HepG2 (cell line): ENCODE measurements around the gene MX2. TPM values are rescaled to one million over a fixed set of nuclear protein-coding genes. Genes with fewer than 3 reads are reported as not detected.

ENCODE experiments used
- ATAC-seq: fragments of 200-7000 bp; cut with Tn5 transposase; 3 replicates; pipeline ENCODE4 v1.9.1; 2020; ENCODE audit warnings: mild to moderate bottlenecking, moderate library complexity
- BruUV-seq: library from RNA; stranded (reverse); fragments of 400-500 nt; replicated peaks from 2 replicates; lab custom pipeline; 2021; lab: Mats Ljungman, UMichigan
- CTCF ChIA-PET: fragments of 300-600 bp; formaldehyde crosslinking; extraction: SDS; loops from one replicate; lab custom pipeline; 2021; ENCODE audit warnings: low total read pairs, inconsistent platforms, low intra/inter-chr PET ratio; lab: Yijun Ruan, JAX
- POLR2A ChIA-PET: fragments of 350-600 bp; sonication (Branson Sonifier 250); formaldehyde crosslinking; loops from one replicate; lab custom pipeline; 2020; ENCODE audit warnings: antibody characterized with exemption, inconsistent platforms; lab: Yijun Ruan, JAX
- DNase-seq: peaks from one replicate; pipeline ENCODE4 v3.0.0-alpha.2; 2015; ENCODE audit warnings: low spot score
- FAIRE-seq: peaks from 3 replicates; lab custom pipeline; 2011; peaks lifted over from hg19 to GRCh38; lab: Jason Lieb, UNC
- H2AFZ ChIP-seq: one replicate; pipeline ENCODE4 v1.6.1; 2011; ENCODE audit warnings: low read length, inconsistent platforms
- H3K27ac ChIP-seq: fragments of 300-600 bp; 3 replicates; pipeline ENCODE4 v1.8.0; 2011; ENCODE audit warnings: mixed run types, mild to moderate bottlenecking, mixed read lengths, low read length, inconsistent platforms; ENCODE audit not compliant: insufficient read depth; ENCODE audit errors: extremely low read length
- H3K27me3 ChIP-seq, 2 experiments: fragments of 200-600 bp in 1 of 2; 2 replicates in 1 of 2; 3 replicates in 1 of 2; pipeline versions ENCODE4 v1.6.0 to v1.8.0; 2011; ENCODE audit warnings: low read length in 2 of 2, mild to moderate bottlenecking in 2 of 2, moderate library complexity in 2 of 2, inconsistent platforms in 1 of 2; ENCODE audit not compliant: insufficient read depth in 2 of 2, control insufficient read depth in 1 of 2
- H3K36me3 ChIP-seq, 2 experiments: fragments of 200-600 bp in 1 of 2; replicated peaks in 1 of 2; 2 replicates in 1 of 2; 3 replicates in 1 of 2; pipeline versions ENCODE4 v1.5.1 to v1.8.0; 2011; ENCODE audit warnings: low read length in 2 of 2, inconsistent platforms in 1 of 2; ENCODE audit not compliant: insufficient read depth in 2 of 2, control insufficient read depth in 1 of 2
- H3K4me1 ChIP-seq: 2 replicates; pipeline ENCODE4 v1.5.1; 2012; ENCODE audit warnings: low read length, inconsistent platforms; ENCODE audit not compliant: insufficient read depth
- H3K4me2 ChIP-seq: 2 replicates; pipeline ENCODE4 v1.6.0; 2011; ENCODE audit warnings: low read depth, low read length, inconsistent platforms
- H3K4me3 ChIP-seq, 3 experiments: fragments of 200-600 bp in 1 of 3; sonication (generic), shearing (Covaris generic) in 1 of 3; replicated peaks in 1 of 3; 2 replicates each; pipeline ENCODE4 v1.5.1; 2011 to 2016; ENCODE audit warnings: low read length in 3 of 3, inconsistent platforms in 2 of 3, low read depth in 2 of 3, mild to moderate bottlenecking in 2 of 3, control low read depth in 1 of 3, mixed read lengths in 1 of 3; ENCODE audit not compliant: insufficient read depth in 1 of 3
- H3K79me2 ChIP-seq: one replicate; pipeline ENCODE4 v1.6.1; 2011; ENCODE audit warnings: low read length, inconsistent platforms; ENCODE audit not compliant: insufficient read depth
- H3K9ac ChIP-seq: 2 replicates; pipeline ENCODE4 v1.6.0; 2011; ENCODE audit warnings: mild to moderate bottlenecking, low read depth, low read length, inconsistent platforms; ENCODE audit not compliant: insufficient read depth
- H3K9me3 ChIP-seq: 2 replicates; pipeline ENCODE4 v1.5.1; 2012; ENCODE audit warnings: mild to moderate bottlenecking, low read length
- H4K20me1 ChIP-seq: 2 replicates; pipeline ENCODE4 v1.6.0; 2011; ENCODE audit warnings: inconsistent platforms, mild to moderate bottlenecking, low read length, moderate library complexity; ENCODE audit not compliant: insufficient read depth
- CHD2 ChIP-seq: IDR thresholded peaks from 2 replicates; pipeline ENCODE4 v1.6.1; 2011; ENCODE audit warnings: low read depth, low read length, improper control_type of control experiment
- ETV5 ChIP-seq: IDR thresholded peaks from 2 replicates; pipeline ENCODE4 v1.6.1; 2018; ENCODE audit warnings: missing biosample characterization, missing genetic modification reagents, inconsistent platforms, borderline replicate concordance
- FOXO1 ChIP-seq: sonication (generic); formaldehyde crosslinking; IDR thresholded peaks from 2 replicates; pipeline ENCODE4 v1.4.0; 2020; ENCODE audit warnings: missing genetic modification reagents
- JUN ChIP-seq: sonication (generic); formaldehyde crosslinking; IDR thresholded peaks from 2 replicates; pipeline ENCODE4 v1.4.0; 2020; ENCODE audit warnings: mild to moderate bottlenecking, missing genetic modification reagents
- KDM6A ChIP-seq: IDR thresholded peaks from 2 replicates; pipeline ENCODE4 v1.6.1; 2016; ENCODE audit warnings: low read depth
- KLF9 ChIP-seq: IDR thresholded peaks from 2 replicates; pipeline ENCODE4 v1.6.1; 2016; ENCODE audit warnings: low read depth
- ZNF674 ChIP-seq: sonication (generic); formaldehyde crosslinking; IDR thresholded peaks from 2 replicates; pipeline ENCODE4 v1.5.0; 2020; ENCODE audit warnings: low read depth, mild to moderate bottlenecking, missing genetic modification reagents
- ZNF7 ChIP-seq: IDR thresholded peaks from 2 replicates; pipeline ENCODE4 v1.6.1; 2016; ENCODE audit warnings: missing biosample characterization, missing genetic modification reagents
- WGBS: methylation state at CpG from one replicate; pipeline ENCODE4 v1.1.6; 2017; ENCODE audit warnings: low lambda C conversion rate; 5-methylcytosine and 5-hydroxymethylcytosine counted together
- in situ Hi-C: cut with HindIII; loops from 2 replicates; pipeline ENCODE4 v1.10.0; 2017; ENCODE audit warnings: low pct_unique_long_range_greater_than_20kb; ENCODE audit not compliant: extremely low pct_ligation_motif_present
- intact Hi-C: fragments of 100-400 bp; cut with micrococcal nuclease; formaldehyde crosslinking; loops from one replicate; pipeline ENCODE4 v1.10.0; 2022; ENCODE audit not compliant: unreplicated experiment
- polyA plus RNA-seq, 8 experiments: library from polyadenylated mRNA; depleted of rRNA in 3 of 8; stranded (reverse) in 7 of 8; unstranded in 1 of 8; fragments of >200 nt; fragmentation: Illumina TruSeq in 4 of 8; extraction: Trizol in 4 of 8; gene quantifications; 2 replicates each; pipeline versions ENCODE4 v1.2.1 to v1.2.3, GENCODE V29; 2011 to 2016; ENCODE audit warnings: low read depth in 4 of 8, missing spikeins in 1 of 8, mixed read lengths in 1 of 8; ENCODE audit not compliant: insufficient read depth in 1 of 8
- total RNA-seq, 5 experiments: library from RNA; depleted of rRNA; stranded (reverse); fragments of >200 nt; fragmentation: Illumina TruSeq; extraction: Trizol; gene quantifications; 2 replicates each; pipeline ENCODE4 v1.2.3, GENCODE V29; 2016; ENCODE audit warnings: low read depth in 1 of 5
- TF ChIP-seq, protein P1 (sequence below): sonication (generic); formaldehyde crosslinking; IDR thresholded peaks from 2 replicates; pipeline ENCODE4 v1.8.0; 2022; ENCODE audit warnings: missing genetic modification reagents, mild to moderate bottlenecking, borderline replicate concordance
- TF ChIP-seq, protein P2 (sequence below), 2 experiments: fragments of 450-650 bp in 1 of 2; sonication (generic) in 1 of 2; formaldehyde crosslinking; IDR thresholded peaks; 2 replicates each; pipeline versions ENCODE4 v1.5.0 to v1.8.0; 2020 to 2022; ENCODE audit warnings: mild to moderate bottlenecking in 1 of 2, missing genetic modification reagents in 1 of 2
- TF ChIP-seq, protein P3 (sequence below): IDR thresholded peaks from 2 replicates; pipeline ENCODE4 v1.6.1; 2016; ENCODE audit warnings: low read depth, control low read depth
- TF ChIP-seq, protein P4 (sequence below): sonication (generic); formaldehyde crosslinking; conservative IDR thresholded peaks from 2 replicates; pipeline ENCODE4 v1.8.0; 2022; ENCODE audit warnings: low read depth, missing genetic modification reagents

MX2 gene
- total and polyA plus RNA-seq, 2 of the 13 experiments (the other 11 are each of a cell fraction or from before 2014, with no cell fraction given): 24.0 to 35.7 TPM

DNA sequence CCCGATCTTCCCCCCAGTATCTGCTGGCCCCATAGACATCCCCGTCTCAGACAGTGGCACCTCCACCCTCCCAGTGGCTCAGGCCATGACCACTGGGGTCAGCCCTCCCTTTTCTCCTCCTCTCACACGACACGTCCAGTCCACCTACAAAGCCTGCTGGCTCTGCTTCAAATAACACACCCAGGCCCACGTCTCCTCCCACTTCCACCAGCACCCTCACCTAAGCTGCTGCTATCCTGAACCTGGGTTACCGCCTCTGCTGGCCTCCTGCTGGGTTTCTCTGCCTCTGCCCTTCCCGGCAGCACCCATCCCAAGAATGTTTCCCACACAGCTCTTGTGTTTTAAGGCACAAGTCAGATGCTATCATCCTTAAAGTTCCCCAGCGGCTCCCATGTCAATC lies 26.0 kb downstream of the MX2 start:
- 91% methylated on average over 8 of the region's 8 CpGs for WGBS
- in situ Hi-C loops (no loop called here), intact Hi-C loops (no loop called here)
- CTCF ChIA-PET: no interaction called here
- H3K9ac ChIP-seq: no peak overlapping the region
- H3K4me2 ChIP-seq: no peak overlapping the region
- no peak overlapping the region for H2AFZ ChIP-seq
- H3K4me1 ChIP-seq: no peaks in the 10 kb centered on the region
- H3K27ac ChIP-seq: no peak overlapping the region
- H4K20me1 ChIP-seq: no peaks in the 10 kb centered on the region
- DNase-seq: no peak
- no peaks in the 10 kb centered on the region for H3K27me3 ChIP-seq
- FAIRE-seq: no peak
- no TSS peak for BruUV-seq
- ATAC-seq: no peak
- H3K4me3 ChIP-seq: no peak overlapping the region
- no peaks in the 10 kb centered on the region for H3K9me3 ChIP-seq
- TF ChIP-seq, protein P1, sequence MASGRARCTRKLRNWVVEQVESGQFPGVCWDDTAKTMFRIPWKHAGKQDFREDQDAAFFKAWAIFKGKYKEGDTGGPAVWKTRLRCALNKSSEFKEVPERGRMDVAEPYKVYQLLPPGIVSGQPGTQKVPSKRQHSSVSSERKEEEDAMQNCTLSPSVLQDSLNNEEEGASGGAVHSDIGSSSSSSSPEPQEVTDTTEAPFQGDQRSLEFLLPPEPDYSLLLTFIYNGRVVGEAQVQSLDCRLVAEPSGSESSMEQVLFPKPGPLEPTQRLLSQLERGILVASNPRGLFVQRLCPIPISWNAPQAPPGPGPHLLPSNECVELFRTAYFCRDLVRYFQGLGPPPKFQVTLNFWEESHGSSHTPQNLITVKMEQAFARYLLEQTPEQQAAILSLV (CRISPR knock-in tag): no peak
- TF ChIP-seq KDM6A (CRISPR knock-in tag) (no peak), ZNF674 (CRISPR knock-in tag) (no peak), CHD2 (no peak), KLF9 (CRISPR knock-in tag) (no peak), ETV5 (no peak), FOXO1 (CRISPR knock-in tag) (no peak), JUN (CRISPR knock-in tag) (no peak), ZNF7 (CRISPR knock-in tag) (no peak)
- TF ChIP-seq, protein P2, sequence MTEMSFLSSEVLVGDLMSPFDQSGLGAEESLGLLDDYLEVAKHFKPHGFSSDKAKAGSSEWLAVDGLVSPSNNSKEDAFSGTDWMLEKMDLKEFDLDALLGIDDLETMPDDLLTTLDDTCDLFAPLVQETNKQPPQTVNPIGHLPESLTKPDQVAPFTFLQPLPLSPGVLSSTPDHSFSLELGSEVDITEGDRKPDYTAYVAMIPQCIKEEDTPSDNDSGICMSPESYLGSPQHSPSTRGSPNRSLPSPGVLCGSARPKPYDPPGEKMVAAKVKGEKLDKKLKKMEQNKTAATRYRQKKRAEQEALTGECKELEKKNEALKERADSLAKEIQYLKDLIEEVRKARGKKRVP (CRISPR knock-in tag; IDR thresholded peaks at IDR 0.05): no peak
- TF ChIP-seq, protein P3, sequence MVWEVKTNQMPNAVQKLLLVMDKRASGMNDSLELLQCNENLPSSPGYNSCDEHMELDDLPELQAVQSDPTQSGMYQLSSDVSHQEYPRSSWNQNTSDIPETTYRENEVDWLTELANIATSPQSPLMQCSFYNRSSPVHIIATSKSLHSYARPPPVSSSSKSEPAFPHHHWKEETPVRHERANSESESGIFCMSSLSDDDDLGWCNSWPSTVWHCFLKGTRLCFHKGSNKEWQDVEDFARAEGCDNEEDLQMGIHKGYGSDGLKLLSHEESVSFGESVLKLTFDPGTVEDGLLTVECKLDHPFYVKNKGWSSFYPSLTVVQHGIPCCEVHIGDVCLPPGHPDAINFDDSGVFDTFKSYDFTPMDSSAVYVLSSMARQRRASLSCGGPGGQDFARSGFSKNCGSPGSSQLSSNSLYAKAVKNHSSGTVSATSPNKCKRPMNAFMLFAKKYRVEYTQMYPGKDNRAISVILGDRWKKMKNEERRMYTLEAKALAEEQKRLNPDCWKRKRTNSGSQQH (CRISPR knock-in tag): no peak
- TF ChIP-seq, protein P4, sequence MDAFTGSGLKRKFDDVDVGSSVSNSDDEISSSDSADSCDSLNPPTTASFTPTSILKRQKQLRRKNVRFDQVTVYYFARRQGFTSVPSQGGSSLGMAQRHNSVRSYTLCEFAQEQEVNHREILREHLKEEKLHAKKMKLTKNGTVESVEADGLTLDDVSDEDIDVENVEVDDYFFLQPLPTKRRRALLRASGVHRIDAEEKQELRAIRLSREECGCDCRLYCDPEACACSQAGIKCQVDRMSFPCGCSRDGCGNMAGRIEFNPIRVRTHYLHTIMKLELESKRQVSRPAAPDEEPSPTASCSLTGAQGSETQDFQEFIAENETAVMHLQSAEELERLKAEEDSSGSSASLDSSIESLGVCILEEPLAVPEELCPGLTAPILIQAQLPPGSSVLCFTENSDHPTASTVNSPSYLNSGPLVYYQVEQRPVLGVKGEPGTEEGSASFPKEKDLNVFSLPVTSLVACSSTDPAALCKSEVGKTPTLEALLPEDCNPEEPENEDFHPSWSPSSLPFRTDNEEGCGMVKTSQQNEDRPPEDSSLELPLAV: no peak
- peaks cover 4 to 5% of the 10 kb centered on the region in 2 experiments; a peak in 2 of 5 replicates for H3K36me3 ChIP-seq
- H3K79me2 ChIP-seq: no peaks in the 10 kb centered on the region
- POLR2A ChIA-PET: no interaction called here
